ENCODE results near the gene NRP1.

Gene NRP1

DNA sequence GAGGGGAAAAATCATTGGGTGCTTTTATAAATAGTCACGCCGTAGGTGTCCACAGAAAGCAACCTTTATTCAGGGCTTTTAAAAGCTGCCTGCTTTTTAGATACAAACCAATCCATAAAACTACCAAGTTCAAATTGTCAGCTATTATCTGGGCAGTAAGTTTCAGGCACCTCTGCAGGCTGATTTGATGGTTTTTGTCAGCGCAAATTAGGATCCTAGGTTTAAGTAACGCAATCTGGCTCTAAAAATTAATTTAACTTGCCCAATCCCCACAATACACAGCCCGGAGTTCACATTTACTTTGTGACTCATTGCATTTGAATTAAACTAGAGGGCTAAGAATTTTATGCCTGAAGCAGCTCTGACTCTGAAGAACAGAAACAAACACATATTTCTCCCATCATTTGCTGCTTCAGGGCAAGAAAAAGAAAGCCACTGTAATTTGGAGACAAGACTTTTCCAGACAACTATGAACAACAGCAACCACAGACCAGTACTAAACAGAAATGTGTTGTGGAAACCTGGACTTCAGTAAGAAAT, 43.3 kb downstream of the NRP1 start:
- H3K9ac ChIP-seq (ENCODE audit: low read length) = no peak overlapping the region
- no peaks in the 10 kb centered on the region for H3K36me3 ChIP-seq (replicated peaks; ENCODE audit: insufficient read depth, low read length)
- H3F3A ChIP-seq (ENCODE audit: insufficient read depth, low read length) = no peaks in the 10 kb centered on the region
- no peaks in the 10 kb centered on the region for H3K79me2 ChIP-seq (ENCODE audit: low read length)
- no peaks in the 10 kb centered on the region for H3K27me3 ChIP-seq (replicated peaks; ENCODE audit: insufficient read depth, low read length)
- H3K4me2 ChIP-seq (ENCODE audit: low read depth, low read length) = no peak overlapping the region
- H3K4me1 ChIP-seq (ENCODE audit: low read length) = no peaks in the 10 kb centered on the region
- H3K4me3 ChIP-seq (ENCODE audit: low read length) = no peak overlapping the region
- H2AFZ ChIP-seq (ENCODE audit: low read length) = no peak overlapping the region
- DNase-seq = no peak
- TF ChIP-seq, protein P1, sequence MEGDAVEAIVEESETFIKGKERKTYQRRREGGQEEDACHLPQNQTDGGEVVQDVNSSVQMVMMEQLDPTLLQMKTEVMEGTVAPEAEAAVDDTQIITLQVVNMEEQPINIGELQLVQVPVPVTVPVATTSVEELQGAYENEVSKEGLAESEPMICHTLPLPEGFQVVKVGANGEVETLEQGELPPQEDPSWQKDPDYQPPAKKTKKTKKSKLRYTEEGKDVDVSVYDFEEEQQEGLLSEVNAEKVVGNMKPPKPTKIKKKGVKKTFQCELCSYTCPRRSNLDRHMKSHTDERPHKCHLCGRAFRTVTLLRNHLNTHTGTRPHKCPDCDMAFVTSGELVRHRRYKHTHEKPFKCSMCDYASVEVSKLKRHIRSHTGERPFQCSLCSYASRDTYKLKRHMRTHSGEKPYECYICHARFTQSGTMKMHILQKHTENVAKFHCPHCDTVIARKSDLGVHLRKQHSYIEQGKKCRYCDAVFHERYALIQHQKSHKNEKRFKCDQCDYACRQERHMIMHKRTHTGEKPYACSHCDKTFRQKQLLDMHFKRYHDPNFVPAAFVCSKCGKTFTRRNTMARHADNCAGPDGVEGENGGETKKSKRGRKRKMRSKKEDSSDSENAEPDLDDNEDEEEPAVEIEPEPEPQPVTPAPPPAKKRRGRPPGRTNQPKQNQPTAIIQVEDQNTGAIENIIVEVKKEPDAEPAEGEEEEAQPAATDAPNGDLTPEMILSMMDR (IDR thresholded peaks at IDR 0.05; ENCODE audit: low read length) = no peak
- TF ChIP-seq EZH2phosphoT487 (IDR thresholded peaks at IDR 0.05; ENCODE audit: low read length) = no peak
- no peak for TF ChIP-seq EZH2 (optimal IDR thresholded peaks at IDR 0.05; ENCODE audit: low read depth, low read length)
- H4K20me1 ChIP-seq (ENCODE audit: insufficient read depth, low read length) = no peaks in the 10 kb centered on the region
- H3K27ac ChIP-seq (ENCODE audit: low read length) = no peak overlapping the region
- H3K9me2 ChIP-seq (replicated peaks; ENCODE audit: insufficient read depth, low read length) = no peaks in the 10 kb centered on the region
- no peaks in the 10 kb centered on the region for H3K9me3 ChIP-seq (replicated peaks; ENCODE audit: insufficient read depth, low read length)

DNA sequence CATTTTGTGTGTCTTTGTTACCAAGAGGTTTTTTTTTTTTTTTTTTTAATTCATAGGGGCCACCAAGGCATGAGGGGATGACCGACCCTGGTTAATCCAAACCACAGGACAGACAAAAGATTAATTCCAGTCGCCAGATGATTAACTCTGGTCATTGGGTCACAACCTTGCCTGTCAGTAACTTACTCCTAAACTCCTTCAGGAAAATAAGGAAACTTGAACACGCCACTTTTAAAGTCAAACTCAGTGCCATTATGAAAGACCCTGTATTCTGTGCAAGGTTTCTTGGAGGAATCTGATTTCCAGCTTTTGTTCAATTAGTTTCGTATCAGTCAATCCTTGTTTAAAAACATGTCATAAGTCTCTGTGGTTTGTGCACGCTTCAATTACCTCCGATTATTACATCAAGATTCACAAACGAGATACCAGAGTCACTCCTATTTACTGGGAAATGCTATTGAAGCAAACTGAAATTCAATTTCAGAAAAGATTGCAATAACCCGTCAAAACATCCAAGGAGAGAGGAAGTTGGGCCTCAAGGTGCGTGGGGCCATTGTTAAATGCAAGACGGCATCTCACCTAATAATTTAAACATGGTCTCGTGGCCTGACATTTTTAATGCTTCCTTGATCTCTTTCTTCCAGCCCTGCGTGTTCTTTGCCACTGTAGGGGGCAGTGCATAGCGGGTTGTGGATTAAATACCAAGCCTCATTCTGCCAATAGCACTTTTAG, 44.0 kb downstream of the NRP1 start:
- Histone ChIP-seq H3F3A (ENCODE audit: insufficient read depth, low read length) (no peaks in the 10 kb centered on the region), H3K9ac (ENCODE audit: low read length) (no peak overlapping the region), H3K27me3 (replicated peaks; ENCODE audit: insufficient read depth, low read length) (no peaks in the 10 kb centered on the region), H3K9me2 (replicated peaks; ENCODE audit: insufficient read depth, low read length) (no peaks in the 10 kb centered on the region), H4K20me1 (ENCODE audit: insufficient read depth, low read length) (no peaks in the 10 kb centered on the region), H3K79me2 (ENCODE audit: low read length) (no peaks in the 10 kb centered on the region), H3K4me2 (ENCODE audit: low read depth, low read length) (no peak overlapping the region), H3K27ac (ENCODE audit: low read length) (no peak overlapping the region), H3K9me3 (replicated peaks; ENCODE audit: insufficient read depth, low read length) (no peaks in the 10 kb centered on the region), H2AFZ (ENCODE audit: low read length) (no peak overlapping the region), H3K36me3 (replicated peaks; ENCODE audit: insufficient read depth, low read length) (no peaks in the 10 kb centered on the region), H3K4me3 (ENCODE audit: low read length) (no peak overlapping the region), H3K4me1 (ENCODE audit: low read length) (no peaks in the 10 kb centered on the region)
- DNase-seq = no peak
- TF ChIP-seq EZH2phosphoT487 (IDR thresholded peaks at IDR 0.05; ENCODE audit: low read length) (no peak), EZH2 (optimal IDR thresholded peaks at IDR 0.05; ENCODE audit: low read depth, low read length) (no peak)
- TF ChIP-seq, protein P1 (IDR thresholded peaks at IDR 0.05; ENCODE audit: low read length) = no peak

DNA sequence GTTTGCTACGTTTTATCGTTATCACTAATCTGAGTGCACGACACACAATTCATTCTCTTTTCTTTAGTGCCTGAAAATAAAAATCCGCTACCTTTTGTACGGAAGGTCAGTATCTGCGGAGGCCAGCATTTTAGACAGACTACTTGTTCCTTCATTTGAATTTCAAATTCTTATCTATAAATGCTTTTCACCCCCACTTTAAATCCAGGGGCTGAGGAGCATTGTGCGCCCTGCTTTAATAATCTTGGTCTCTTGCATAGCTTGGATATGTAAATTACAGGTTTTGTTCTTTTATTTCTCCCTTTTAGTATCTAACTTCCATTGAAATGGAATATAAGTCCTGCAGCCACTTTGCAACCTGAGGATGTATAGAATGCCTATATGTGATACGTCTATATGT, 44.7 kb downstream of the NRP1 start:
- no peak for DNase-seq
- H3K4me3 ChIP-seq (ENCODE audit: low read length) = no peak overlapping the region
- no peak for TF ChIP-seq EZH2phosphoT487 (IDR thresholded peaks at IDR 0.05; ENCODE audit: low read length)
- TF ChIP-seq, protein P1 (IDR thresholded peaks at IDR 0.05; ENCODE audit: low read length) = no peak
- no peak for TF ChIP-seq EZH2 (optimal IDR thresholded peaks at IDR 0.05; ENCODE audit: low read depth, low read length)
- no peak overlapping the region for H3K27ac ChIP-seq (ENCODE audit: low read length)
- no peak overlapping the region for H2AFZ ChIP-seq (ENCODE audit: low read length)
- H3K9me3 ChIP-seq (replicated peaks; ENCODE audit: insufficient read depth, low read length) = no peaks in the 10 kb centered on the region
- H4K20me1 ChIP-seq (ENCODE audit: insufficient read depth, low read length) = no peaks in the 10 kb centered on the region
- no peaks in the 10 kb centered on the region for H3K79me2 ChIP-seq (ENCODE audit: low read length)
- no peak overlapping the region for H3K4me2 ChIP-seq (ENCODE audit: low read depth, low read length)
- no peaks in the 10 kb centered on the region for H3K36me3 ChIP-seq (replicated peaks; ENCODE audit: insufficient read depth, low read length)
- no peaks in the 10 kb centered on the region for H3F3A ChIP-seq (ENCODE audit: insufficient read depth, low read length)
- H3K9me2 ChIP-seq (replicated peaks; ENCODE audit: insufficient read depth, low read length) = no peaks in the 10 kb centered on the region
- no peak overlapping the region for H3K9ac ChIP-seq (ENCODE audit: low read length)
- H3K4me1 ChIP-seq (ENCODE audit: low read length) = no peaks in the 10 kb centered on the region
- H3K27me3 ChIP-seq (replicated peaks; ENCODE audit: insufficient read depth, low read length) = no peaks in the 10 kb centered on the region
